GM19043 (cell line): Measurements from ENCODE around the gene PLB1.
"Not testable (repeated sequence)": the region's sequence is repeated elsewhere in the genome, so short reads cannot be mapped to it uniquely, and the experiment has no call there.

Experiments
- ATAC-seq: cut with Tn5 transposase; IDR thresholded peaks from one replicate; pipeline ENCODE4 v1.9.1; 2021; ENCODE audit warnings: low read depth; ENCODE audit not compliant: unreplicated experiment

The PLB1 gene

GRCh38 chr2:28463893-28464292 is 32.0 kb upstream of the PLB1 start:
- ATAC-seq, result no peak

GRCh38 chr2:28465148-28465885 is 30.5 kb upstream of the PLB1 start:
- no peak for ATAC-seq

DNA sequence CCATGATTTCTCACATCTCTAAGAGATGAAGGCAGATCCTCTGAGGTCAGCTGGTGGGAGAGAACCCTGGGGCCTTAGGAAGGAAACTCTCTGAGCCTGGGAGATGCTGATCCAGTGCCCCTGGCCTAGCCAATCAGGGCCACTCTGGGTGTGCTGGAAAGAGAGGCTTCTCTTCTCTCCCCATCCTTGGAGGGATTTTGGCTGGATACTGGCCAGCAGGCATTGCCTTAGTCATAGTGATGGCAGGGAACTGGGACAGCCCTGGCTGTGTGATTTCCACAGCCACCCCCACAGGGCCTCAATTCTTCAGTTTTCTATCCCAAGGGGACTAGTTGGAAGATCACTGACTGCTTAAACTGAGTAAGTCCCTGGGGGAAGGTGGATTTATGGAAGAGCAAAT is 26.6 kb upstream of the PLB1 start:
- no peak for ATAC-seq

DNA sequence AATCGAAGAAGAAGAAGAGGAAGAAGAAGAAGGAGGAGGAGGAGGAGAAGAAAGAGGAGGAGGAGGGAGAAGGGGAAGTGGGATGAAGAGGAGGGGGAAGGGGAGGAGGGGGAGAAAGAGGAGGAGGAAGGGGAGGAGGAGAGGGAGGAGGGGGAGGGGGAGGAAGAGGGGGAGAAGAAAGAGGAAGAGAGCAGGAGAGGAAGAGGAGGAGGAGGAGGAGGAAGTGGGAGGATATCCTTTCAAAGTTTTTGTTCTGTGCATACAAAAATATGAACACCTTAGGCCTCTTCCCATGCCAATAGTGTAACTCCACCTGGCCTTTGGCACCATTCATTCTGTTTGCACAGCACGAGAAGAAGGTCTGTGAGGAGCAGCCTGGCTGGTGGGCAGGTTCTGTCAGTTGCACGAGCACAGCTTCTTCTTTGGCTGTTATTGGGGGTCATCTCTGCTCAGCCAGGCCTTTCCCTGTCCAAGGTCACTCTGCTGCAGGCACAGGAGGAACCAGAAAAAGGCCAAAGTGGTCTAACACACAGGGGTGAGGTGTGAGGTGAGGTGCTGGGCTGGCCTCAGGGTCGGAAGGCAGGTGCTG is 25.8 kb upstream of the PLB1 start:
- ATAC-seq, result no peak

GRCh38 chr2:28470759-28471158 is 25.1 kb upstream of the PLB1 start:
- ATAC-seq, result no peak

GRCh38 chr2:28471214-28471613 is 24.6 kb upstream of the PLB1 start:
- ATAC-seq, result no peak

- ATAC-seq, result no peak
These were observed 24.1 kb upstream of the PLB1 start for GRCh38 chr2:28471701-28472236.

DNA sequence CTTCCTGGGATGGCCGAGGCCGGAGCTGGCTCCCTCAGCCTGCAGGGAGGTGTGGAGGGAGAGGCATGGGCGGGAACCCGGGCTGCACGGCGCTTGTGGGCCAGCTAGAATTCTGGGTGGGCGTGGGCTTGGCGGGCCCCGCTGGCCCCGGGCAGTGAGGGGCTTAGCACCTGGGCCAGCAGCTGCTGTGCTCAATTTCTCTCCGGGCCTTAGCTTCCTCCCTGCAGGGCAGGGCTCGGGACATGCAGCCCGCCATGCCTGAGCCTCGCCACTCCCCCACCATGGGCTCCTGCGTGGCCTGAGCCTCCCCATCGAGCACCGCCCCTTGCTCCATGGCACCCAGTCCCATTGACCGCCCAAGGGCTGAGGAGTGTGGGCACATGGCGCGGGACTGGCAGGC is 23.2 kb upstream of the PLB1 start:
- ATAC-seq, result not testable (repeated sequence)

- ATAC-seq, result no peak
These were observed 20.7 kb upstream of the PLB1 start for GRCh38 chr2:28475088-28475595.

- ATAC-seq, result no peak
These were observed 18.8 kb upstream of the PLB1 start for GRCh38 chr2:28477087-28477486.

DNA sequence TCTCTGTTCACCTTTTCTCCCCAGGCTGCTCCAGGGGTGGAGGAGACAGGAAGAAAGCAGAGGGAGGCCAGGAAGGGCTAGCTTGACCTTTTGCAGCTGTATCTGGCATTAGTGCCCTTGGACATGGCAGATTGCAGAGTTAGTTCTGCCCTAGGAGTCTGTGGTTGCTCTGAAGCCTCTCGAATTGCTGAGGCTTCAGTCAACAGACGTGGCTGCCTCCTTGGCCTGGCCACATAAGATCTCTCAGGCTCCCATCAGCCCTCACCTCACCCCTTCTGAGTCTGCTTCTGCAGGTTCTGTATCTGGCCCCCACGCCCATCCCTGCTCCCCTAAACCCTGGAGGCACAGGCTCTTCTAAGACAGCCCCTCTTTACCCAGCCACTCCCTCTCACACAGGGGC is 18.2 kb upstream of the PLB1 start:
- ATAC-seq, result no peak

DNA sequence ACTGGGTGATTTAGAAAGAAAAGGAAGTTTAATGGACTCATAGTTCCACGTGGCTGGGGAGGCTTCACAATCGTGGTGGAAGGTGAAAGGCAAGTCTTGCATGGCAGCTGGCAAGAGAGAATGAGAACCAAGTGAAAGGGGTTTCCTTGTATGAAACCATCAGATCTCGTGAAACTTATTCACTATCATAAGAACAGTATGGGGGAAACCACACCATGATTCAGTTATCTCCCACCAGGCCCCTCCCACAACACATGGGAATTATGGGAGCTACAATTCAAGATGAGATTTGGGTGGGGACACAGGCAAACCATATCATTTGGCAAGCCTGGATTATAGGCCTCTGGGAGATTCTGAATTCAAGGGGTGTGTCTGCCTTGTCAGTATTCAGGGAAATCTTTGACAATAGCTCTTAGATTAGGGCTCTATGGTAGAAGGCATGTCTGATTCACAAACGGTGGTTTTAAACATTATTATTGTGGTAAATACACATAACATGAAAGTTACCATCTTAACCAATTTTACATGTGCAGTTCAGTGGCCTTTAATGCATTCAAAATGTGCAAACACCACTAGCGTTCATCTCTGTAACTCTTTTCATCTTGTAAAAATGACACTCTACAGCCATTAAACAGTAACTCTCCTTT is 15.3 kb upstream of the PLB1 start:
- ATAC-seq, result no peak

GRCh38 chr2:28481905-28482304 is 14.0 kb upstream of the PLB1 start:
- no peak for ATAC-seq

- ATAC-seq, result no peak
These were observed 11.0 kb upstream of the PLB1 start for GRCh38 chr2:28484835-28485234.

- no peak for ATAC-seq
These were observed 9.3 kb upstream of the PLB1 start for GRCh38 chr2:28486526-28486925.

GRCh38 chr2:28487258-28487657 is 8.6 kb upstream of the PLB1 start:
- no peak for ATAC-seq

DNA sequence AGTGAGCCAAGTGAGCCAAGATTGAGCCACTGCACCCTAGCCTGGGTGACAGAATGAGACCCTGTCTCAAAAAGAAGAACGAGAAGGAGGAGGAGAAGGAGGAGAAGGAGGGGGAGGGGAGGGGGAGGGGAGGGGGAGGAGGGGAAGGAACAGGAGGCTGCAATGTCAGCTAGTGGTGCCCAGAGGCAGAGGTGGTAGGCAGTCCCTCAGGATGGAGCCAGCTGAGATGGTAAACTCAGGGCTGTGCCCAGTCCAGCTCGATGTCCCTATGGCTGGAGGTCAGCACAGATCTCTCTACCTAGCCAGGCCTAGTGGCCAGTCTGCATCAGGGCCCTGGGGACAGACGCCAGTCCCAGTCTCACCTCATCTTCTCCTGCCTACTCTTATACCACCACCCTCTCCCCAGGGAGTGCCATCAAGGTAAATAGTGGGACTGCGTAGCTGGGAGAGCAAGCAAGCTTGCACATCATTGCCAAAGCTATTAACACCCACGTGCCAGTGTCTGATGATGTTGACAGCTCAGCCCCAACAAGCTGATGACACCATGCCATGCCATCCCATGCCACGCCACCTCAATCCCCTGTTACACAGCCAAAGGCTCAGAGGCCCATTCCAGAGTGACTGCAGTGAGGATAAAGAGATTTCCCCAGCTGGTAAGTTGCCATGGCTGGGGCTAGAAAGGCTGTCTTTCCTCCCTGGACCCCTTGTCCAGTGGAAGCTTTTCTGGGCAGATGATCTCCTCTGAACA is 7.6 kb upstream of the PLB1 start:
- no peak for ATAC-seq

- ATAC-seq, result no peak
These were observed 6.8 kb upstream of the PLB1 start for GRCh38 chr2:28488858-28489575.

DNA sequence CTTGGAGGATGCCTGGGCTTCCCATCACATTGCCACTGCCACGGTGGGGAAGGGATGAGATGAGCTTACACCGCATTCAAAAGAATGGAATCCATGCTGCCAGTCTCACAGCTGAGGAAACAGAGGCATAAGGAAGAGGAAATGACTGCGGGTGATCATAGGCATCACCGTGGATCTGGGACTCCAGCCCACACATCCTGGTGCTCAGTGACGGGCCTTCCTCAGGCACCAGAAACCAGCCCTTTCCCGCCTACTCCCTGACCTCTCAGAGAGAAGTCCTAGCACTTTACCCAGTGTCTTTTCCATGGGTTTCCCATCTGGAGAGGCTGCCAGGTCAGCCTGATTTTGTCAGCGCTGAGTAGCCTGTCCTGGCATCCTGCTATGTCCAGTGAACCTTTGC is 5.3 kb upstream of the PLB1 start:
- no peak for ATAC-seq

DNA sequence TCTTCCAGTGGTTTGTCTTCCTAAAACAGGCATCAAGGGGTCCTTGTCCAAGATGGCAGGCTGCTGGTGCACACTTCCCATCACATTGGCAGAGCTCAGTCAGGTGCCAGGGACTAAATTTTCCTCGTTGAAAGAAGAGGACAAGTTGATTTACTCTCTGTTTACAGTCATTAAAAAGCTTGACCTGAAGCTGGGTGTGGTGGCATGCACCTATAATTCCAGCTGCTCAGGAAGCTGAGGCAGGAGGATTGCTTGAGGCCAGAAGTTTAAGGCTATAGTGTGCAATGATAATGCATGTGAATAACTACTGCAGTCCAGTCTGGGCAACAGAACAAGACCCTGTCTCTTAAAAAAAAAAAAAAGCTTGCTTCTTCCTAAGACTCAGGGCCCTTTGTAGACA is 3.6 kb upstream of the PLB1 start:
- ATAC-seq, result no peak
